DND-41 (cell line): Measurements from ENCODE around the gene BTBD7.

Experiments used
- ATAC-seq: fragments of 200-7000 bp; cut with Tn5 transposase; 3 replicates; pipeline ENCODE4 v1.9.1; 2021; ENCODE audit warnings: low read depth; ENCODE audit not compliant: insufficient read depth
- DNase-seq: peaks from one replicate; pipeline ENCODE4 v3.0.0-alpha.2; 2020
- H2AFZ ChIP-seq: 2 replicates; pipeline ENCODE4 v1.6.0; 2012; ENCODE audit warnings: low read depth, low read length
- H3K27ac ChIP-seq: 2 replicates; pipeline ENCODE4 v1.5.1; 2012; ENCODE audit warnings: low read length, inconsistent platforms
- H3K27me3 ChIP-seq: fragments of 200-600 bp; sonication (generic); 2 replicates; pipeline ENCODE4 v1.6.0; 2012; ENCODE audit warnings: low read length, mild to moderate bottlenecking, inconsistent platforms; ENCODE audit not compliant: insufficient read depth, poor library complexity
- H3K36me3 ChIP-seq: 2 replicates; pipeline ENCODE4 v1.5.1; 2012; ENCODE audit warnings: low read length, inconsistent platforms; ENCODE audit not compliant: insufficient read depth
- H3K4me1 ChIP-seq: 2 replicates; pipeline ENCODE4 v1.5.1; 2012; ENCODE audit warnings: mild to moderate bottlenecking, low read length; ENCODE audit not compliant: insufficient read depth
- H3K4me2 ChIP-seq: 2 replicates; pipeline ENCODE4 v1.6.0; 2012; ENCODE audit warnings: mild to moderate bottlenecking, moderate library complexity, low read length, inconsistent platforms; ENCODE audit not compliant: insufficient read depth
- H3K4me3 ChIP-seq, 2 experiments: fragments of 200-600 bp in 1 of 2; shearing (Covaris generic) in 1 of 2; 2 replicates each; pipeline ENCODE4 v1.5.1; 2012 to 2016; ENCODE audit warnings: inconsistent platforms in 2 of 2, low read length in 2 of 2, mild to moderate bottlenecking in 2 of 2, low read depth in 1 of 2, moderate library complexity in 1 of 2
- H3K79me2 ChIP-seq: 2 replicates; pipeline ENCODE4 v1.6.0; 2012; ENCODE audit warnings: low read length, inconsistent platforms; ENCODE audit not compliant: insufficient read depth
- H3K9ac ChIP-seq: 2 replicates; pipeline ENCODE4 v1.6.0; 2012; ENCODE audit warnings: low read depth, mild to moderate bottlenecking, inconsistent platforms, low read length, moderate library complexity
- H3K9me3 ChIP-seq: 2 replicates; pipeline ENCODE4 v1.5.1; 2012; ENCODE audit warnings: low read length, moderate library complexity, mild to moderate bottlenecking, inconsistent platforms; ENCODE audit not compliant: insufficient read depth, severe bottlenecking
- H4K20me1 ChIP-seq: 2 replicates; pipeline ENCODE4 v1.6.0; 2012; ENCODE audit warnings: low read length; ENCODE audit not compliant: insufficient read depth
- CTCF ChIP-seq: IDR thresholded peaks from 2 replicates; pipeline ENCODE4 v1.5.1; 2012; ENCODE audit warnings: borderline replicate concordance, low read length, moderate library complexity, mild to moderate bottlenecking; ENCODE audit not compliant: poor library complexity, severe bottlenecking; ENCODE audit errors: extremely low read depth
- EZH2 ChIP-seq: IDR thresholded peaks from 3 replicates; pipeline ENCODE4 v1.6.1; 2012; ENCODE audit warnings: borderline replicate concordance, low read depth, mild to moderate bottlenecking, moderate library complexity, low read length, inconsistent platforms; ENCODE audit not compliant: severe bottlenecking

Gene BTBD7

GRCh38 chr14:93266127-93266526, 66.7 kb downstream of the BTBD7 start:
- H3K79me2 ChIP-seq, result no peaks in the 10 kb centered on the region; the same call in 1 of the 2 replicates

GRCh38 chr14:93263416-93263815, 69.4 kb downstream of the BTBD7 start:
- Histone ChIP-seq H4K20me1 (0 out of 2 replicates have a peak, but pooled peaks cover 3% of the 10 kb centered on the region), H3K4me1 (no peaks in the 10 kb centered on the region), H3K4me2 (no peak overlapping the region), H3K4me3 (no peak overlapping the region), H3K36me3 (peaks cover 23% of the 10 kb centered on the region), H3K9me3 (no peaks in the 10 kb centered on the region), H3K79me2 (no peaks in the 10 kb centered on the region), H3K27ac (no peak overlapping the region), H3K27me3 (no peaks in the 10 kb centered on the region), H2AFZ (no peak overlapping the region), H3K9ac (no peak overlapping the region)
- DNase-seq, result no peak
- TF ChIP-seq EZH2, result no peak
- TF ChIP-seq CTCF, result no peak
- ATAC-seq, result no peak

More at GRCh38 chr14:93266127-93266526, 66.7 kb downstream of the BTBD7 start:
- H2AFZ ChIP-seq, result no peak overlapping the region
- no peak for ATAC-seq
- no peak overlapping the region for H3K4me2 ChIP-seq
- H3K36me3 ChIP-seq, result peaks cover 19% of the 10 kb centered on the region
- no peaks in the 10 kb centered on the region for H3K27me3 ChIP-seq
- no peak for DNase-seq
- no peaks in the 10 kb centered on the region for H3K4me1 ChIP-seq
- H3K27ac ChIP-seq, result no peak overlapping the region
- no peak overlapping the region for H3K9ac ChIP-seq
- no peak overlapping the region for H3K4me3 ChIP-seq
- H4K20me1 ChIP-seq, result peaks cover 9% of the 10 kb centered on the region; the same call in 1 of the 2 replicates
- no peak for TF ChIP-seq EZH2
- no peak for TF ChIP-seq CTCF
- H3K9me3 ChIP-seq, result no peaks in the 10 kb centered on the region

- 0 out of 2 replicates have a peak, but pooled peaks cover 3% of the 10 kb centered on the region for H4K20me1 ChIP-seq
- H3K4me3 ChIP-seq, result no peak overlapping the region
- ATAC-seq (no peak), DNase-seq (no peak)
- no peak overlapping the region for H3K9ac ChIP-seq
- H3K9me3 ChIP-seq, result no peaks in the 10 kb centered on the region
- peaks cover 27% of the 10 kb centered on the region for H3K36me3 ChIP-seq
- no peak overlapping the region for H2AFZ ChIP-seq
- no peak overlapping the region for H3K27ac ChIP-seq
- H3K27me3 ChIP-seq, result no peaks in the 10 kb centered on the region
- H3K79me2 ChIP-seq, result no peaks in the 10 kb centered on the region
- H3K4me1 ChIP-seq, result no peaks in the 10 kb centered on the region
- no peak overlapping the region for H3K4me2 ChIP-seq
- TF ChIP-seq CTCF (no peak), EZH2 (no peak)
Observed at GRCh38 chr14:93262446-93262845, 70.4 kb downstream of the BTBD7 start.
